GM18505 (cell line): ENCODE data around the gene TNFSF11.

Experiments used
- ATAC-seq: cut with Tn5 transposase; IDR thresholded peaks from one replicate; pipeline ENCODE4 v1.9.1; 2021; ENCODE audit not compliant: unreplicated experiment
- POLR2A ChIP-seq: IDR thresholded peaks from 4 replicates; pipeline ENCODE4 v1.6.1; 2011; ENCODE audit warnings: borderline replicate concordance; ENCODE audit not compliant: insufficient read depth, insufficient read length; ENCODE audit errors: extremely low read depth

TNFSF11 gene

DNA sequence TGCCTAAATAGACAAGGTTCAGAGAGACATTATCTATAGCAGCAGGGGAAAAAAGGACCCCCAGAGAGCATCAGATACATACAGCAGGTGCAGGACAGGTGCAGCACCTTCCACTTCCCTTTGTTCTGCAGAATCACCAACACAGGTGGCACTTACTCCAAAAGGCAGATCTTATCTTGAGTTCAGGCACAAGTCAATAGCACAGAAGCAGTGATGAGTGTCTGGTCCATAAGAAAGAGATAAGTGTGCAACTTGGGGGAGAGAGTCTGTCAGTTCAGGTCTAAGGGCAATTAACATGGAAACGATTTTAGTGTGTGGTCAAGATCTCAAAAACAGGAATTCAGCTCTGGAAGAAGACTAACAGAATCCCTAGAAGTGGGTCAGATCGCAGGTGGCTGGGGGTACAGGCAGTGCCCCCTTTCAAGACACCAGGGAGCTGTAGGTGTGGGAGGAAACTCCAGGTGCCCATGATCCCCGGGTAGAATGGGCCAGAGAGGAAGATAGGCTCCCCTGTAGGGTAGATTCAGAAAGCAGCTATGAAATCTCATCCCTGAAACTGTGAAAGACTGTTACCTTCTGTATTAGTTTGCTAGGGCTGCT, 40.6 kb downstream of the TNFSF11 start:
- no peak for ATAC-seq
- TF ChIP-seq POLR2A: no peak

DNA sequence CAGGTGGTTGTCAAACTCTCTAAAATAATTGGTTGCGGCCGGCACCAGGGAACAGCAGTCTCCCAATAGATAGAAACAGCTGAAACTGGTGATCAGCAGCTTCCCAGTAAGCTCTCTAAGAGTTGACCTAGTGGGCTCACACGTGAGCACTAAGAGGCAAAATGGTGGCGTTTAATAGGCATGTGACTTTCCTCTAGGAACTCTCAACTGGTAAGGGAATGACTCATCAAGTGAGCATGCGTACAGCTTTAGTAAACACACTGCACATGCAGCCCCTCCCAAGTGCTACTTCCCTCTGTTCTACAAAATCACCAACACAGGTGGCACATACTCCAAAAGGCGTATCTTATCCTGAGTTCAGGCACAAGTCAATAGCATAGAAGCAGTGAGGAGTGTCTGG, 41.7 kb downstream of the TNFSF11 start:
- TF ChIP-seq POLR2A: no peak
- no peak for ATAC-seq

GRCh38 chr13:42617221-42617620, 43.3 kb downstream of the TNFSF11 start:
- no peak for TF ChIP-seq POLR2A
- ATAC-seq: no peak

DNA sequence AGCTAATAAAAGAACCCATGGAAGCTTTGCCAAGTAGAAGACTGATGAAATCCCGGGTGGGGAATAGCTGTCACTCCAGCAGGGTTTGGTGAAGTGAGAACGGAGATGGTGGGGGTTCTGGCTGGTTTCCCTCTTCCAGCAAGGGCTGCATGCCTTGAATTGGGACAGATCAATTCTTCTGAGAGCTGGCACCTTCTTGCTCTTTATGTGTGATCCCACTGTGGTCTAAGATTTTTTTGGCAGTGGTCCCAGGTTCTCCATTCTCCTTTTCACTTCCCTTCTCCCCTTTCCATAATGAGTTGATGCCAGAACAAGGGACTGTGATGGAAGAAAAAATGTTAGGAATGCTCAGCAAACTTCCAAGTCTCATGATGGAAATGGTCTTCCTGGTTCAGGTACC, 50.0 kb downstream of the TNFSF11 start:
- TF ChIP-seq POLR2A: no peak
- ATAC-seq: no peak

- ATAC-seq: no peak
- no peak for TF ChIP-seq POLR2A
Measured at GRCh38 chr13:42625611-42626010, 51.7 kb downstream of the TNFSF11 start.

GRCh38 chr13:42626176-42626860, 52.4 kb downstream of the TNFSF11 start:
- no peak for TF ChIP-seq POLR2A
- ATAC-seq: no peak

DNA sequence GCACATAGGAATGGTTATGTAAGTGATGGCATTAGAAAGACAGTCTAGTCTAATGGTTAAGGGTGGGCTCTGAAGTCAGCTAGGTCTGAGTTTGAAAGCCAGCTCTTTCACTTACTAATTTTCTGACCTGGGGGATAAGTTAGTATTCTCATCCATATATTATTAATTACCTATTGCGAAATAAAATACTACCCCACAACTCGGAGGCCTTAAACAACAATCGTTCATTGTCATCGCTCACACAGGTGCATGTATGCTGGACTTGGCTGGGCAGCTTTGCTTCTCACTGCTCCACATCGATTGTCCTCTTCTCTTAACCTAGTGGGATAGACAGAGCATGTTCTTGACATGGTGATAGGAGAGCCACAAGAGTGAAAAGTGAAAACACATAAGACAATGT, 54.7 kb downstream of the TNFSF11 start:
- no peak for ATAC-seq
- TF ChIP-seq POLR2A: no peak

GRCh38 chr13:42631181-42631580, 57.2 kb downstream of the TNFSF11 start:
- ATAC-seq: no peak
- no peak for TF ChIP-seq POLR2A

DNA sequence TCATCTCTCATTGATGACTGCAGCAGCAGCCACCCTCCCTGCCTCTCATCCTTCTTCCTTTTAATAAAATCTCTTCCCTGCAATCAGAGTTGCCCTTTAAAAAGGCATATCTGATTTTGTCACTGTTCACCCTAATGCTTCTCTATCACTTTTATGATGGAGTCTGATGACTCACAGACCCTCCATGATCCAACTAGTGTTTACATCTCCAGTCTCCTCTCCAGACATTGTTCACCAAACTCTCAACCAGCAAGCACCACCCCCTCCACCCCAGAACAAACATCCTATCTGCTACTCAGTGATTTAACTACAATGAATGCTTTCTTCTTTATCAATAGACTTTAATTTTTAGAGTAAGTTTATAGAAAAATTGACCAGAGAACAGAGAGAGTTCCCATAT, 59.5 kb downstream of the TNFSF11 start:
- ATAC-seq: no peak
- TF ChIP-seq POLR2A: no peak

GRCh38 chr13:42638101-42638500, 64.1 kb downstream of the TNFSF11 start:
- no peak for ATAC-seq
- no peak for TF ChIP-seq POLR2A

DNA sequence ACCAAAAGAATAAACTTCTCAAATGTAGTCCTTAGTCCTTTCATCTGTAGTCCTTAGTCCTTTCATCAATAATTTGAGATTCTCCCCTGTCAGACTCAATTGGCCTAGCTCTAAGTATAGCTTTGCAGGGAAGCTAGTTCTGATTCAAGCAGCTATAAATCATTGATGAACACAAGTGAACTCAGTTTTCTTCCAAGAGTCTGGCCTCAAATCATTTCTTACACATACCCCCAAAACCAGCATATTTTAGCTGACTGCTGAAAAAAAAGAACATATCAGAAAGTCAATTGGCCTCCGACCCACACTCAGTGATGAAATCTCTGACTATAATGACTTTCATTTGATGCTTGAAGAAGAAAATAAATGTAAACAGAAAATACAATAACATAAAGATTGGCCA, 64.9 kb downstream of the TNFSF11 start:
- ATAC-seq: no peak
- no peak for TF ChIP-seq POLR2A

DNA sequence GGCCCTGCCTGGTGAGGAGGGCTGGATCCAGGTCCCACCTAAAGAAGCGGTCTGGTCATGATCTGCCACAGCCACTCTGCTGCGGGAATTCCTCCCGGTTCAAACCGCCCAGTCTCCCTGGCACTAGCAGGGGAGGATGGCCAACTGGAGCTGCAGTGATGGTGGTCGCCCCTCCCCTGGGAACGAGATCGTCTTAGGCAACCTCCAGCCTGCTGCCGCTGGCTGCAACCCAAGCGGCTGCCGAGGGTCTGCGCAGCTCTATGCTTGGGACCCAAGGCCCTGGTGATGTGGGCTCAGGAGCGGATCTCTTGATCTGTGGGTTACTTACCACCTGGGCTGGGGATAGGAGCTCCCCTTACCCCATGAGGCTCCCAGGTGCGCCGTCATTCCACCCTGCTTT, 69.1 kb downstream of the TNFSF11 start:
- no peak for TF ChIP-seq POLR2A
- no peak for ATAC-seq

DNA sequence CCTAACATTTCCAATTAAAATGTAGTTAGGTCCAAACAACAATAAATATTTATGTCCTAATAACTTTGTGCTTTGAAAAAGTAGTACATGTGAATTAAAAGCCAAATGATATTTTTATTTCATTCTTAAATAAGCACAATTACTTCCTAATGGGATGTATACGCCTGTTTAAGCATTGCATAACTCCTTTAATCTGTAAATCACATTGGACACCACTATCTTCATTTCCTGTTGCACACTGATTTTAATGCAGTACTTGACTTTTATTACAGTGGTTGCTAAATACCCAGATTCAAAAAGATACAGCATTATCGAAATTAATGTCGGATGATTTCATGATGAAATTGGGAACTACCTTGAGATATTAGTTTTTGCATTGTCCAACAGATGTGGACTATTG, 70.9 kb downstream of the TNFSF11 start:
- TF ChIP-seq POLR2A: no peak
- ATAC-seq: no peak

- ATAC-seq: no peak
- TF ChIP-seq POLR2A: no peak
Measured at GRCh38 chr13:42645717-42646116, 71.8 kb downstream of the TNFSF11 start.
